ENCODE data around the gene WDCP. TPM values are rescaled to one million over a fixed set of nuclear protein-coding genes. Genes with fewer than 3 reads are reported as not detected.
"Not testable (repeated sequence)": the region's sequence is repeated elsewhere in the genome, so short reads cannot be mapped to it uniquely, and the experiment has no call there.

Gene WDCP
- total and polyA plus RNA-seq, 4 donors: 9.5 to 16.1 (median 12.8) TPM

DNA sequence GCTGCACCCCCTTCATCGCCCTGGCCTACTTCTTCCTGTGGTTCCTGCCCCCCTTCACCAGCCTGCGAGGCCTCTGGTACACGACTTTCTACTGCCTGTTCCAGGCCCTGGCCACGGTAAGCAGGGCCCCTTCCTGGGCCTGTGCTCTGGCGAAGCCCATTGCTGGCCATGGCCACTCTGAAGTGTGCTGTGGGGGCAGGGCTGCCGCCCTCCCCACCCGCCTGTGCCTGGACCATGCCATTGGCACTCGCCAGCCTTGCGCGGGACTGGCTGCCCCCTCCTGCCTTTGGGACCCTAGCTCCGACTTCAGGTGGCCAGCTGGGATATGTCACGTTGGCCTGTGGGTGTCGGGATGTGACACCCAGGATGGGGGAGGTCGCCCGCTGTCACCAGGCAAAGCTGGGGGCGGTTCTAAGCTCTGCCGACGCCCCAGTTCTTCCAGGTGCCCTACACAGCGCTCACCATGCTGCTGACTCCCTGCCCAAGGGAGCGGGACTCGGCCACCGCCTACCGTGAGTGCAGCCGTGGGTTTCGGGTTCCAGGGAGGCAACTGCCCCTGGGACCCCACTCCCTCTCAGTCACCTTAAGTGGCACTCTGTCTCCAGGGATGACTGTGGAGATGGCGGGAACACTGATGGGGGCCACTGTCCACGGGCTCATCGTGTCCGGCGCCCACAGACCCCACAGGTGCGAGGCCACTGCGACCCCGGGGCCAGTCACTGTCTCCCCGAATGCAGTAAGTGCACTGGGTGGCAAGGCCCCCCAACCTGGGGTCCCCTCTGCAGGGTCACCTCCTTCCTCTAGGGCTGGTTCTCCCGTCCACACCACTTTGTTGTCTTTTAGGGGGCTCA is 30.1 kb downstream of the WDCP start:
- no peak overlapping the region for H3K27ac ChIP-seq (ENCODE audit: low read depth, low read length)
- DNase-seq (ENCODE audit: low read depth in 4 of 6, low spot score in 6 of 6): no peak
- H3K4me3 ChIP-seq (ENCODE audit: low read depth, low read length): no peak overlapping the region
- no peaks in the 10 kb centered on the region for H3K4me1 ChIP-seq (ENCODE audit: control insufficient read depth, insufficient read depth, low read length)
- peaks cover 19% of the 10 kb centered on the region for H3K36me3 ChIP-seq (ENCODE audit: control insufficient read depth, insufficient read depth, low read length)
- H3K27me3 ChIP-seq (ENCODE audit: control insufficient read depth, insufficient read depth, low read length): no peaks in the 10 kb centered on the region
- 90% methylated on average over 35 of the region's 35 CpGs for WGBS (ENCODE audit: insufficient coverage)
- no peaks in the 10 kb centered on the region for H3K9me3 ChIP-seq (ENCODE audit: control insufficient read depth, insufficient read depth, low read length)

GRCh38 chr2:24016376-24016761 is 30.8 kb downstream of the WDCP start:
- peaks cover 12% of the 10 kb centered on the region for H3K36me3 ChIP-seq (ENCODE audit: control insufficient read depth, insufficient read depth, low read length)
- no peaks in the 10 kb centered on the region for H3K9me3 ChIP-seq (ENCODE audit: control insufficient read depth, insufficient read depth, low read length)
- H3K4me3 ChIP-seq (ENCODE audit: low read depth, low read length): no peak overlapping the region
- 83% methylated on average over 5 of the region's 9 CpGs for WGBS (ENCODE audit: insufficient coverage)
- H3K27ac ChIP-seq (ENCODE audit: low read depth, low read length): no peak overlapping the region
- no peak for DNase-seq (ENCODE audit: low read depth in 4 of 6, low spot score in 6 of 6)
- H3K27me3 ChIP-seq (ENCODE audit: control insufficient read depth, insufficient read depth, low read length): no peaks in the 10 kb centered on the region
- no peaks in the 10 kb centered on the region for H3K4me1 ChIP-seq (ENCODE audit: control insufficient read depth, insufficient read depth, low read length)

DNA sequence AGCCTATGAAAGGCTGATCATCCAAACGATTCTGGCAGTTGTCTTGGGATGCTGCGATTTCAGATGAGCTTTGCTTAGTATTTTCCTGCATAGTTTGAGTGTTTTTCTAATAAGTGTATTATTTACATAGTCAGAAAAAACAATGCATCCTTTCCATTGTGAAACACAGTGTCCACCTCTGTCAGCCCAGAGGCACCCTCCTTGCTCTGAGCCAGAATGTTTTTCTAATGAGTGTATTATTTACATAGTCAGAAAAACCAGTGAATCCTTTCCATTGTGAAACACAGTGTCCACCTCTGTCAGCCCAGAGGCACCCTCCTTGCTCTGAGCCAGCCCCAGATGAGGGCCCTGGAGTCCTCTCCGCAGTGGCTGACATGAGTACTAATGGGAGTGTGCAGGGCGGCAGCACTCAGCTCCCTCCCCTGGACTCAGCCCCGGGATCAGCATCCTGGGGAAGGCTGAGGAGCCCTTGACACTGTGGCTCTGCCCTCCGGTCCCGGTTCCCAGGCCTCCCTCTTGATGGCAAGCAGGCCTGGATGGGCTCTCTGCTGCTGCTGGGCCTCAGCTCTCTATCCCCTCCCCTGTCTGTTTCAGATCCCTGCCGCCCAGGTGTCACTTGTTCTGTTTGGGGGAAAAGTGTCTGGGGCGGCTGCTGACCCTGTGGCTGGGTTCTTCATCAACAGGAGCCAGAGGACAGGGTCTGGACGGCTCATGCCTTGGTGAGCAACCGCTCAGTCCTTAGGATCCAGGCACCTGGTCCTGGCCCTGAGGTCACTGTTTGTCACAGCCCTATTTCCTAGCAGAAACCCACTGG is 31.4 kb downstream of the WDCP start:
- Histone ChIP-seq H3K27me3 (ENCODE audit: control insufficient read depth, insufficient read depth, low read length) (peaks cover under 1% of the 10 kb centered on the region), H3K9me3 (ENCODE audit: control insufficient read depth, insufficient read depth, low read length) (no peaks in the 10 kb centered on the region), H3K27ac (ENCODE audit: low read depth, low read length) (no peak overlapping the region), H3K4me1 (ENCODE audit: control insufficient read depth, insufficient read depth, low read length) (peaks cover 2% of the 10 kb centered on the region), H3K36me3 (ENCODE audit: control insufficient read depth, insufficient read depth, low read length) (peaks cover 10% of the 10 kb centered on the region), H3K4me3 (ENCODE audit: low read depth, low read length) (no peak overlapping the region)
- DNase-seq (ENCODE audit: low read depth in 4 of 6, low spot score in 6 of 6): no peak
- 66% methylated on average over 9 of the region's 11 CpGs for WGBS (ENCODE audit: insufficient coverage)

DNA sequence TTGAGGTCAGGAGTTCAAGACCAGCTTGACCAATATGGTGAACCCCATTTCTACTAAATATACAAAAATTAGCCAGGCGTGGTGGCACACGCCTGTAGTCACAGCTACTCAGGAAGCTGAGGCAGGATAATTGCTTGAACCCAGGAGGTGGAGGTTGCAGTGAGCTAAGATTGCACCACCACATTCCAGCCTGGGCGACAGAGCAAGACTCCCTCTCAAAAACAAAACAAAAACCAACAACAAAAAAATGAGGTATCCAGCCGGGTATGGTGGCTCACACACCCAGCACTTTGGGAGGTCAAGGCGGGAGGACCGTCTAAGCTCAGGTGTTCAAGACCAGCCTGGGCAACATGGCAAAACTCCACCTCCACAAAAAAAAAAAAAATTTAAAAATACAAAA is 32.3 kb downstream of the WDCP start:
- no CpG with 5 or more reads among the region's 6 CpGs for WGBS (ENCODE audit: insufficient coverage)
- DNase-seq (ENCODE audit: low read depth in 4 of 6, low spot score in 6 of 6): not testable (repeated sequence)

GRCh38 chr2:24012521-24013188 is 34.5 kb downstream of the WDCP start:
- DNase-seq (ENCODE audit: low read depth in 4 of 6, low spot score in 6 of 6): no peak
- Histone ChIP-seq H3K9me3 (ENCODE audit: control insufficient read depth, insufficient read depth, low read length) (no peaks in the 10 kb centered on the region), H3K27me3 (ENCODE audit: control insufficient read depth, insufficient read depth, low read length) (peaks cover 11% of the 10 kb centered on the region), H3K4me1 (ENCODE audit: control insufficient read depth, insufficient read depth, low read length) (peaks cover 20% of the 10 kb centered on the region), H3K36me3 (ENCODE audit: control insufficient read depth, insufficient read depth, low read length) (peaks cover 10% of the 10 kb centered on the region), H3K4me3 (ENCODE audit: low read depth, low read length) (no peak overlapping the region), H3K27ac (ENCODE audit: low read depth, low read length) (no peak overlapping the region)
- WGBS (ENCODE audit: insufficient coverage): 77% methylated on average over 6 of the region's 9 CpGs

More for the DNA sequence above, 32.3 kb downstream of the WDCP start:
- not testable (repeated sequence) for H3K4me3 ChIP-seq (ENCODE audit: low read depth, low read length); H3K27me3 ChIP-seq (ENCODE audit: control insufficient read depth, insufficient read depth, low read length); H3K9me3 ChIP-seq (ENCODE audit: control insufficient read depth, insufficient read depth, low read length); H3K27ac ChIP-seq (ENCODE audit: low read depth, low read length); H3K4me1 ChIP-seq (ENCODE audit: control insufficient read depth, insufficient read depth, low read length)
- H3K36me3 ChIP-seq (ENCODE audit: control insufficient read depth, insufficient read depth, low read length): peaks cover 10% of the 10 kb centered on the region

DNA sequence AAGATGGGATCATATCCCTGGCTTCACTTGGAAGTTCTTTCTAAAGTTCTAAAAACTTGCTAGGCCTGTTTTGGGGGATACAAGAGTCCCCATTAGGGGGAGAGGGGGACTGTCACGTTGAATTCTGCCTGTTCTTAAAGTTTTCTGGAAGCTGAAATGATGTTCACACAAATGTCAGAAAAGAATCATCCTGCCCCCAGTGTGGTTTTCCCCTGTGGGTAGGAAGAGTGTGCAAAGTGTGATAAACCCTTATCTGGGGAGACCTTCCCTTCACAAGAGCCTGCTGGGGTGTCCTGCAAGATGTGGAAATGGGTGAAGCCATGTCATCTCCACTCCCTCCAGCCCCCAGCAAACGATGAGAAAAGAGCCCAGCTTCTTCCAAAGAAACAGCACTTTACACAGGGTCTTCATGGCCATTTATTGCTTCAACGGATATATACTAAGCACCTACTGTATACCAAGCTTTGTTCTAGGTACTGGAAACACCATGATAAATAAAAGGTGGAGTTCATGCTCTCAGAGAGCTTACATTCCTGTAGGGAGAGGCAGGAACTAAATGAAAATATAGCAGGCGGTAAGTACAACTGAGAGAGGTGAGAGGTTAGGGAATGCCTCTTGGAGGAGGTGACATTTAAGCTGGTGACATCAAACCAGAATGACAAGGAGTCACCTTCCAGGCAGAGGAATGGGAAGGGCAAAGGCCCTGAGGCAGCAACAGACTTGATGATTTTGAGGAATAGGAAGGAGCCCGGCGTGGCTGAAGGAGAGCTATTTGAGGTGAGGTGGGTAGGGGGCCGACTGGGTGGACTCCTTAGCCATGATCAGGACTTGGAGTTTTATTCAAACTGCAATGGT is 35.7 kb downstream of the WDCP start:
- H3K27ac ChIP-seq (ENCODE audit: low read depth, low read length): no peak overlapping the region
- 100% methylated on average over 1 of the region's 7 CpGs for WGBS (ENCODE audit: insufficient coverage)
- no peak for DNase-seq (ENCODE audit: low read depth in 4 of 6, low spot score in 6 of 6)

DNA sequence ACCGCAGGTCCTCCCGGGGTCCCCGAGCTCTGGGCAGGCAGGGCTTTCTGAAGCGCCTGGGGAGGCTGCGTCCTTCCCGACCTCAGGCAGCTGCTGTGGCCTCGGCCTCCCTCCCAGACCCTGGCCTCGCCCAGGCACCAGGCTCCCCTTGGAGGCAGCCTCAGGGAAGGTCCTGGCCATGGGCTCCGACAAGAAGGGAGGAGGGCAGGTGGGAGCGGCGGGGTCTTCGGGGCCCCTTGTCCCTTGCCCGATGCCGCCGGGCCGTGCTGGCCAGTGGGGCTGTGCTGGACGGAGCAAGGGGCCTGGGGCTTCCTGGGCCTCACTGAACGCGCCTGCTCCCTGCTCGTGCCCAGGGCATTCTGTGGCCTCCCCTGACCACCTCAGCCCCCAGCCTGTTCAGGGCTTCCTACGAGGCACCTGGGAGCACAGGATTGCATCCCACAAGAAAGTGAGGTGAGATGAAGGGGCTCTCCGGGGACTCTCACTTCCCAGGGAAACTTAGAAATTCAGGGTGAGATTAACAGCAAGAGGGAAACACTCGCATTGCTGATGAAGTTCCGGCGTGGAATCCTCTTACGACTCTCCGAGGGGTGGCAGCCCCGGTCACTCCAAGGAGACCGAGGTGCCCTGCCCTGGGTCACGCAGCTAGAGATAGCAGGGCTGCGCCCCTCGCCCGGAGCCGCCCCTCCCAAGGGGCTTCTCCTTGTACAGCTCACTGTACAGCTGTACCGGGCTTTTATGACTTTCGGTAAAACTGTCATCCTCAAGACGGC is 36.5 kb downstream of the WDCP start:
- Histone ChIP-seq H3K9me3 (ENCODE audit: control insufficient read depth, insufficient read depth, low read length) (no peaks in the 10 kb centered on the region), H3K4me1 (ENCODE audit: control insufficient read depth, insufficient read depth, low read length) (peaks cover 20% of the 10 kb centered on the region), H3K4me3 (ENCODE audit: low read depth, low read length) (peak overlapping the region; percentile 21), H3K27me3 (ENCODE audit: control insufficient read depth, insufficient read depth, low read length) (peaks cover 11% of the 10 kb centered on the region), H3K27ac (ENCODE audit: low read depth, low read length) (no peak overlapping the region), H3K36me3 (ENCODE audit: control insufficient read depth, insufficient read depth, low read length) (no peaks in the 10 kb centered on the region)
- WGBS (ENCODE audit: insufficient coverage): 60% methylated on average over 36 of the region's 37 CpGs
- DNase-seq (ENCODE audit: low read depth in 4 of 6, low spot score in 6 of 6): no peak

More for the DNA sequence above, 35.7 kb downstream of the WDCP start:
- Histone ChIP-seq H3K4me3 (ENCODE audit: low read depth, low read length) (no peak overlapping the region), H3K9me3 (ENCODE audit: control insufficient read depth, insufficient read depth, low read length) (no peaks in the 10 kb centered on the region), H3K36me3 (ENCODE audit: control insufficient read depth, insufficient read depth, low read length) (peaks cover under 1% of the 10 kb centered on the region), H3K4me1 (ENCODE audit: control insufficient read depth, insufficient read depth, low read length) (peaks cover 20% of the 10 kb centered on the region), H3K27me3 (ENCODE audit: control insufficient read depth, insufficient read depth, low read length) (peaks cover 11% of the 10 kb centered on the region)

DNA sequence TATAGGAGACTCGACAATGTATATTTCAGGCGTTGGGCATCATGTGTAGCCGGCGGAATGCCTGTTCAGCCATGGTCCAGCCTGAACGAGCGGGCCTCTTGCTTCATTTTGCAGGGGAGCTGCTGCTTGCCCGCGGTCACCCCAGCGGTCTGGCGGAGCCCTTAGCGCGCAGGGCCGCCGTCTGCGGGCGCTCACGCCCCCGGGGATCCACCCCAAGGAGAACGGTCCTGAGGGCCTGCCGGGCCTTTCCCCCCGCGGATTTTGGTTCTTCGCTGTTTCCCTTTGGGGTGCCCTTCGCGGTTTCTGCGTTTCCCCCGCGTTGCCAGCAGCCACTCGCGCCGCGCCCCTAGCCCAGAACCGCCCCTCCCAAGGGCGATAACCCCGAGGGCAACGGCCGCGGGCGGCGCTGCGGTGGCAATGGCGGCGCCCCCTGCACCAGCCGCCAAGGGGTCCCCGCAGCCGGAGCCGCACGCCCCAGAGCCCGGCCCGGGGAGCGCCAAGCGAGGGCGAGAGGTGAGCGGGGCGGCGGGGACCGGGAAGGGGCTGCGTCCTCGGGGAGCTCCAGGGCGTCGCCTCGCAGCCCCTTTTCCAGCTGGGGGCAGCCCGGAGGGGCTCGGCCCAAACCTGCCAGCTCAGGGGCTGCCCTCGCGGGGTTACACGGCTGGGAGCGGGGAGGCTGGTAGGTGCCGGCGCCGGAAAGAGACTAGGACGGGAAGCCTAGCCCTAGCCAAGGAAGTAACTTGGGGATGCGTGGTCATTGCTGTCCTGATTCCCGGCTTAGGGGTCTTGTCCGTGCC is 37.3 kb downstream of the WDCP start, which contains the start of gene MFSD2B:
Gene MFSD2B (plus strand): TSS at position 406 of the 797 bp plus-strand sequence. CDS start 12 bp downstream, at position 418.
- H3K27ac ChIP-seq (ENCODE audit: low read depth, low read length): no peak within 1 kb of the TSS
- peak within 1 kb of the TSS; percentile 31 for H3K4me3 ChIP-seq (ENCODE audit: low read depth, low read length)
- no peaks in the 10 kb centered on the region for H3K9me3 ChIP-seq (ENCODE audit: control insufficient read depth, insufficient read depth, low read length)
- H3K4me1 ChIP-seq (ENCODE audit: control insufficient read depth, insufficient read depth, low read length): peaks cover 20% of the 10 kb centered on the region
- peaks cover 11% of the 10 kb centered on the region for H3K27me3 ChIP-seq (ENCODE audit: control insufficient read depth, insufficient read depth, low read length)
- no peaks in the 10 kb centered on the region for H3K36me3 ChIP-seq (ENCODE audit: control insufficient read depth, insufficient read depth, low read length)
- WGBS (ENCODE audit: insufficient coverage): 3% methylated on average over 75 of the region's 75 CpGs
- peak in 2 of 6 donors; percentile 9 to 25 for DNase-seq (ENCODE audit: low read depth in 4 of 6, low spot score in 6 of 6)

All from spinal cord (tissue), 10 donors.